ENCODE results near the gene HDGFL2.

HDGFL2 gene

GRCh38 chr19:4517451-4518057 lies 45.5 kb downstream of the HDGFL2 start:
- TF ChIP-seq LEF1 (IDR thresholded peaks at IDR 0.05; ENCODE audit: borderline replicate concordance) (no peak), FOXM1 (IDR thresholded peaks at IDR 0.05; ENCODE audit: borderline replicate concordance) (no peak), ARNT (IDR thresholded peaks at IDR 0.05) (no peak), ZNF384 (IDR thresholded peaks at IDR 0.05) (no peak), SUZ12 (IDR thresholded peaks at IDR 0.05) (no peak)
- ChIA-PET POLR2A (interaction anchor here (1.2 kb wide), 1 partner anchor 9 kb away, joined by 4 read pairs; no protein-coding TSS in a partner anchor), CTCF (interaction anchor here (1.5 kb wide), 1 partner anchor 9 kb away, joined by 4 read pairs; no protein-coding TSS in a partner anchor)
- no peak for DNase-seq (ENCODE audit: extremely low spot score)

- no peak for TF ChIP-seq ARNT (IDR thresholded peaks at IDR 0.05)
- no peak for TF ChIP-seq SUZ12 (IDR thresholded peaks at IDR 0.05)
- no peak for TF ChIP-seq PKNOX1 (IDR thresholded peaks at IDR 0.05)
- no peak for TF ChIP-seq BHLHE40 (IDR thresholded peaks at IDR 0.05; ENCODE audit: borderline replicate concordance)
- POLR2A ChIA-PET: interaction anchor here (0.6 kb wide), 1 partner anchor 10 kb away, joined by 3 read pairs; no protein-coding TSS in a partner anchor
- CTCF ChIA-PET: interaction anchor here (0.6 kb wide), 1 partner anchor 1230 kb away, joined by 3 read pairs; no protein-coding TSS in a partner anchor
- DNase-seq (ENCODE audit: extremely low spot score): no peak
Observed at GRCh38 chr19:4518345-4519171, 46.5 kb downstream of the HDGFL2 start, which contains the start of gene PLIN4. Gene PLIN4, minus strand, starts transcription at chr19:4518486. Its CDS starts 214 bp downstream, at chr19:4518272.

GRCh38 chr19:4519172-4519496 lies 47.0 kb downstream of the HDGFL2 start:
- TF ChIP-seq CTBP1 (IDR thresholded peaks at IDR 0.05; ENCODE audit: borderline replicate concordance) (no peak), LEF1 (IDR thresholded peaks at IDR 0.05; ENCODE audit: borderline replicate concordance) (no peak), SUZ12 (IDR thresholded peaks at IDR 0.05) (no peak), FOXA1 (IDR thresholded peaks at IDR 0.05) (no peak), NFRKB (IDR thresholded peaks at IDR 0.05) (no peak), ZNF384 (IDR thresholded peaks at IDR 0.05) (no peak), ELF4 (IDR thresholded peaks at IDR 0.05) (no peak), FOXK2 (IDR thresholded peaks at IDR 0.05) (no peak), HDGF (IDR thresholded peaks at IDR 0.05; ENCODE audit: borderline replicate concordance) (no peak), ARNT (IDR thresholded peaks at IDR 0.05) (no peak), FOXM1 (IDR thresholded peaks at IDR 0.05; ENCODE audit: borderline replicate concordance) (no peak), TARDBP (IDR thresholded peaks at IDR 0.05) (no peak), BHLHE40 (IDR thresholded peaks at IDR 0.05; ENCODE audit: borderline replicate concordance) (no peak)
- CTCF ChIA-PET: no interaction called here
- POLR2A ChIA-PET: no interaction called here
- DNase-seq (ENCODE audit: extremely low spot score): no peak

- CTCF ChIA-PET: no interaction called here
- DNase-seq (ENCODE audit: extremely low spot score): no peak
- POLR2A ChIA-PET: no interaction called here
Observed at GRCh38 chr19:4519521-4520277, 47.6 kb downstream of the HDGFL2 start.

GRCh38 chr19:4521170-4521887 lies 49.2 kb downstream of the HDGFL2 start:
- ChIA-PET CTCF (interaction anchor here (1.2 kb wide), 1 partner anchor 14 kb away, joined by 3 read pairs; the partner anchor contains the start of gene PLIN5), POLR2A (no interaction called here)
- DNase-seq (ENCODE audit: extremely low spot score): no peak
- no peak for TF ChIP-seq FOXK2 (IDR thresholded peaks at IDR 0.05)
- no peak for TF ChIP-seq ZNF384 (IDR thresholded peaks at IDR 0.05)
- no peak for TF ChIP-seq SP1 (IDR thresholded peaks at IDR 0.05)
- no peak for TF ChIP-seq SUZ12 (IDR thresholded peaks at IDR 0.05)
- no peak for TF ChIP-seq FOXM1 (IDR thresholded peaks at IDR 0.05; ENCODE audit: borderline replicate concordance)
- TF ChIP-seq ARNT (IDR thresholded peaks at IDR 0.05): no peak
- no peak for TF ChIP-seq LEF1 (IDR thresholded peaks at IDR 0.05; ENCODE audit: borderline replicate concordance)
- TF ChIP-seq HDGF (IDR thresholded peaks at IDR 0.05; ENCODE audit: borderline replicate concordance): no peak
- no peak for TF ChIP-seq BHLHE40 (IDR thresholded peaks at IDR 0.05; ENCODE audit: borderline replicate concordance)
- no peak for TF ChIP-seq TARDBP (IDR thresholded peaks at IDR 0.05)
- TF ChIP-seq PKNOX1 (IDR thresholded peaks at IDR 0.05): no peak
- TF ChIP-seq FOXA1 (IDR thresholded peaks at IDR 0.05): no peak
- no peak for TF ChIP-seq L3MBTL2 (conservative IDR thresholded peaks at IDR 0.05)
- no peak for TF ChIP-seq CTBP1 (IDR thresholded peaks at IDR 0.05; ENCODE audit: borderline replicate concordance)
- TF ChIP-seq ELF4 (IDR thresholded peaks at IDR 0.05): no peak
- no peak for TF ChIP-seq NFRKB (IDR thresholded peaks at IDR 0.05)

More at GRCh38 chr19:4519521-4520277, 47.6 kb downstream of the HDGFL2 start:
- TF ChIP-seq NFRKB (IDR thresholded peaks at IDR 0.05) (no peak), PKNOX1 (IDR thresholded peaks at IDR 0.05) (no peak), ELF4 (IDR thresholded peaks at IDR 0.05) (no peak), LEF1 (IDR thresholded peaks at IDR 0.05; ENCODE audit: borderline replicate concordance) (no peak), SUZ12 (IDR thresholded peaks at IDR 0.05) (no peak), ZNF384 (IDR thresholded peaks at IDR 0.05) (no peak), L3MBTL2 (conservative IDR thresholded peaks at IDR 0.05) (no peak), SP1 (IDR thresholded peaks at IDR 0.05) (no peak), BHLHE40 (IDR thresholded peaks at IDR 0.05; ENCODE audit: borderline replicate concordance) (no peak), FOXK2 (IDR thresholded peaks at IDR 0.05) (no peak), ARNT (IDR thresholded peaks at IDR 0.05) (no peak)
